ENCODE results near the gene TCEANC.

Gene TCEANC

DNA sequence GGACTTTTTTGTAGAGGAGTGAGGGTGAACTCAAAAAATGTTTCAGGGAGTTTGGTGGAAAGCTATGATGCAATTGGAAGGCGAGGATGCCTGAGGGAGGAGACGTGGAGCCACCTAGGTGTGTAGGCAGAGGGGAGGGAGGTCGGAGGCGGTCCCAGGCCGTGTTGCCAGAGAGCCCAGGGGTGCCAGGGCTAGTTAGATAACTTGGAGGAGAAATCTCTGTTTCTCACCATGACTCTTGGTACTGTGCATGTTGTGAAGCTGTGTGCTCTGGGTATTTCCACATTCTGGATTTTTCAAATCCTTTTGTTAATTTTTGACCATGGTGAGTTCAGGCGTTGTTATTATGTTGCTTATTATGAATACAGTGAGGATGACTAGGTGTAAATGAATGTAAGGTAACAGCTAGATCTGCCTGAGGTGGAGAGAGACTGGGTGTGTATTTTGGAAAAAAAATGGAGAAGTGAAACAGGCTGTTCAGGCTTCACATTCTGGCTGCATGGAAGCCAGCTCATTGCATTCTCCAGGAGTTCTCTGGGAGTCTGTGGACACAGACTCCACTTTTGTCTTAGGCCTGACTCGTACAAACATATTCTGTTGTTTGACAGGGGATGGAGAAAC lies 40.5 kb downstream of the TCEANC start:
- DNase-seq: no peak

DNA sequence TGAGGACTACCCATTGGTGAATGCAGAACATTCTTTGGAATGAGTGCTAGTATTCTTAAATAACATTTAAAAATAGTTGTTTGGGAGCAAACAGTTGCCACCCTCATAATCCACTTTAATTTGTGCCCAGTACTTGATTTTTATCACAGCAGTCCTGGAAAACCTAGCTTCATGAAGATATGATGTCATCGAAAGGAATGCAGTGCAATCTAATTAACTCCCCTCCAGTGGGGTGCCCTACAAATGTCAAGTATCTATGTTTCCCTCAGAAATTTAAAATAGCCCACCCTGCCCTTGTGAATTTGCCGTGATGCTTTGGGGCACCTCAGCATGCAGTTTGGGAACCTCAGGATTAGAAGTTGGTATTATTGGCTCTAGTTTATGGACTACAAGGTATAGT lies 41.4 kb downstream of the TCEANC start:
- no peak for DNase-seq

DNA sequence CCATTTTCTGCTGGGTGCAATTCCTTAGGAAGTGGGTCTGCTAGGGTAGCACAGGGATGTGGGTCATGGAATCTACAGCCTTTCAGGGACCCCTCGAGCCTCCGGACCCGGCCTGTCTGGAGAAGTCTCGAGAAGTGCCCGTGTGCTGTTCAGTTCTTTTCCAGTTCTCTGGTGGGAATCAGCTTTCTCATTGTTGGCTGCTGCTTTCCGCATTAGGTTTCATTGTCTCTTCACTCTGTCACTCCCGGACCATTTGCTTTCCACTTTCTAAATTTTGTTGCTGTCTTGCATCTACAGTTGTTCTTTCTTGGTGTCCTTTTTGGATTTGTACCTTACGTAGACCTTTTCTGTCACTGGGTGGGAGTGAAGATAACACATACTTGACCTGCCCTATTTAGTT lies 42.0 kb downstream of the TCEANC start:
- DNase-seq: no peak

DNA sequence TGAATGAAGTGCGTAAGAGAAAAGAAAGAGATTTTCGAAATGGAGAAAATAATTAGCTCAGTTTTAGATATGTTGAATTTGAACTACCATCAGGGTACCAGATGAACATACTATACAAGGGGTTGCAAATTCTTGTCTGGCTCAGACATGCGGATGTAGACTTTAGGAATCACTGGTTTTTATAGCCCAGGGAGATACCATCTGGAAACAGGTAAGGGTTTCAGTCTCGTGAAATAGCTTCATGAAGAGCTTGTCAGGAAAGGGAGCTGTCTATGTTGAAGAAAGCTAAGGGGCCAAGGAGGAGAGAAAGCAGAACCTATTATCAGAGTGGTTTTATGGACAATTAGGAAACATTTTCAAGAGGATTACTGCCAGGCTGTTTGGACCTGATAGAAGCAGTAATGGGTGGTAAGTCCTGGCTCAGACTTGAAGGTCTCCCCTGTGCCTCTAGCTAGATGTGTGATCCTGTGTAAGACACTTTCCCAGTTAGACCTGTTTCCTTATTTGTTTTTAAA lies 42.7 kb downstream of the TCEANC start:
- no peak for DNase-seq

DNA sequence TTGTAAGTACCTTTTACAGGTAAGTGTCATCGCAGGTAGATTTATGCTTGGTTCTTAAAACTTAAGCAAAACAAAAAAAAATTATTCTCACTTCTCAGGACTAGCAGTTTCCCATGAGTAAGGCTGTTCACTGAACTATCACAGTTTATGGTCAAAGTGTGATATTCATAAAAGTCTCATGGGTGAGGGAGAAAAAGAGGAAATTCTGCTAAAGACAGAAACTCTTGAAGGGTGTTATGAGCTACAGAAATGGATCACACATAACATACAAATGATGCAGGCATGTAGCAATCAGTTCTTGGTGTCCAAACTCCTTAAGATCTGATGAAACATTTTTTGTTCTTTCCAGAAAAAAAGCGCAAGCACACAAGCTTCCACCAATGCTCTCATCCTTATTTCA lies 44.5 kb downstream of the TCEANC start:
- DNase-seq: no peak

DNA sequence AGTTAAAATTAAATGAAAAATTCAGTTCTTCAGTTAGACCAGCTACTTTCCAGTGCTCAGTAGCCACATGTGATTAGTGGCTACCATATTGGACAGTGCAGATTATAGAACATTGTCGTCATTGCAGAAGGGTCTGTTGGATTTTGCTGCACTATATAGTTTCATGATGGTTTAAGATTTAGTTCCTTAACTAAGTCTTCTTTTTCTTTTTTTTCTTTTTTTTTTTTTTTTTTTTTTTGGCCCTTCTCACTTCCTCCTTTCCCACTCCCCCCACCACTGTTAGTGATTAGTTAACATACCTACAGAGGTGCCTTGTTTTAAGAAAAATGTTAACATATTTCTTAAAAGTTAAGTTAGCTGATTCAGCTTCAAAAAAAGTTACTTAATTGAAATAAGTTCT lies 45.0 kb downstream of the TCEANC start:
- no peak for DNase-seq

DNA sequence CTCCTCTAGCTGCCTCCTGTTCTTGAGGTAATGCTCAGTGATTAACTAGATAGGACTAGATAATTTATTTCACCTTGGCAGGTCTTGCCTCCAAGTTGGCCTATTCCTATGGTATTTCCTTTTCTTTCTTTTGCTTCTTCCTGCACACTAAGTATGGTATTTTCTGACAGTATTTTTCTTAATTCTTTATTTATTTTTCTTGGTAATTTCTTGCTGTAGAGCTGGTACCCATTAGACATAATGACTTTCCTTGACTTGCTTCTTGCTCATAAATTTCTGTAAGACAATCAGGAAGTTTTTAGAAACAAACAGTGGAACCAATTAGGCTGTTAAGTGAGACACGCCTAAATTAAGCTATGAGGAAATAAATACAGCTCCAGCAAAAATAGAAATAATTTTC lies 45.5 kb downstream of the TCEANC start:
- DNase-seq: no peak

DNA sequence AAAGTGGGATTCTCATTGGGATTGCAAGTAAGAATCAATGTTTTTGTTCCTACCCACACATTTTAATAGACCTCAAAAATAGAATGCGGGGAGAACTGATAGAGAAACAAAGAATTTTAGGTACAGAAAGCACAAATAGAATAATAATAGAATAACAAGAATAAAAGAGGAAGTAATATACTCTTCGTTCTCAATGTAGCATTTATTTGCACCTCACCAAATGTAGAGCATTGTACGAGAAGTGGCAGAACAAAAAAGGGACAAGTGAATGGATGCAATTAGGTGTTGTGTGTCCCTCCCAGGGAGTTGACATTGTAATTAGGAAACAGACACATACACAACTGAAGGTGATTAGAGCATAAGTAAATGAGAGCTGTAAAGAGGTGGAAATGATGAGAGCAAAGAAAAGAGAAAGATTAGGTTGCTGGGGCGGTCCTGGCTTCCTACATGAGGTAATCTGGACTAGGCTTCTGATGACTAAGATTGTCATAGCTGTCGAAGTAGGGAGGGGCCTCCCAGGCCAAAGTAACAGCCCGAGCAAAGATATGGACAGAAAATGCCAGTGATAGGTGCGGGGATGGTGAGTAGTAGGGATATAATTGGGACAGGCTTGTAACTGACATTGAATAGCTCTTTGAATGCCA lies 46.4 kb downstream of the TCEANC start:
- DNase-seq: peak; percentile 1

DNA sequence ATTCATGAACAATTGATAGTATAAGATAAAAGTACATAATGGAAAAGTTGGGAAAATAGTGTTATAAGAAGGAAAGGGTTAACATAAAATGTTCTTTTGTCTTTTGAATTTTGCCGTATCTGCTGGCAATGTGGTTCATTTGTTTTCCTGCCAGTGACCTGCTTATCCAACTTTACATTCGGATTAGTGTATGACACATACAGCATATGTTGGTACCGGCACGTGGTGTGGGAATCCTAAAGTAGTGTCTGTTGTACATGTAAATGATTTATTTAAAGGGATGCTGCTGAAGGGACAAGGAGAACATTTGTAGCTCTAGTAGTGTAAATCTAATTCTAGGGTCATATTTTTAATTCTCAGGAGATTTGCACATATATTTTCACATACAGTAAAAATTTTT lies 47.4 kb downstream of the TCEANC start:
- DNase-seq: no peak

DNA sequence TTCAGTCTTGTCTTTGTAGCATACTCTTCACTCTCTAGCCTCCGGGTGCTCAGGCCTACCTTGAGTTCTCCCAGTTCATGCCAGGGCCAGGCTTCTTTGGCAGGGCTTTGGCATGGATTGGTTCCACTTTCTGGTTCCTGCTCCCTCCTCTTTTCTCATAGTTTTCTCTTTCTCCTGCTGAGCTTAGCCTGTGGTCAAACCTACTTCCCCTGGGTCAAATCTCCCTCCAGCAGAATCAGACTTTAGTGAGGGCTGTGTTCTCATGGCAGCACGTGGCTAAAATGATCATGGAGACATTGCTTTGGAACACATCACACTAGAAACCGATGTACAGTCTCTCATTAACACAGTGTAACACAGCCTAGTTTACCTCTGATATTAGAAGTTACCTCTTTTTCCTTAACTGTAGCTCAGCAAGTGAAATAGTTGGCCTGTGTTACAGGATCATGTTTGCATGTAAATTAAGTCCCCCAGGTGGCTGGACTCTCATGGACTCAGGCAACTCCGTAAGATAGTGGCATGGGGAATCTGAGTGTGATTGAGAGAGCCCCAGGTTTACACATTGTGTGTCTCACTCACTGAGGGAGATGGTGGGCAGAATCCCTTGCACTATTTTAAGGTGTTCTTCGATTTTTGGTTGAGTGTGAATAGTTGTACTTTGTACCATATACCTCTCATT lies 49.3 kb downstream of the TCEANC start:
- DNase-seq: no peak

DNA sequence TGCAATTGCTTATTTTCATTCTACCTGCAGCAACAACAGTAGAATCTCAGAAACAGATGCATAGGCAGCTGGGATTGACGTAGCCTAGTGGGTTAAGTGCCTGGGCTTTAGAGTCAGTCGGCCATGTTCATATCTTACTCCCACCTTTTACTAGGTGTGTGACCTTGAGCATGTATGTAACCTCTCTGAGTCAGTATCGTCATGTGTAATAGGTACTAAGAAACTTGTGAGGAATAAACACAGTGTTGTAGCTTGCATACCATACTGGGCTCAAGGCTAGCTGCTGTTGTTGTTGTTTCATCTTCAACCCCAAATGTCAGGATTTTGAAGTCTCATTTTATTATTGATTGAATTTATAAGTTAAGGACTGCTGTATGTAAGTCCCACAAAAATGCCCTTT lies 50.2 kb downstream of the TCEANC start:
- DNase-seq: no peak

DNA sequence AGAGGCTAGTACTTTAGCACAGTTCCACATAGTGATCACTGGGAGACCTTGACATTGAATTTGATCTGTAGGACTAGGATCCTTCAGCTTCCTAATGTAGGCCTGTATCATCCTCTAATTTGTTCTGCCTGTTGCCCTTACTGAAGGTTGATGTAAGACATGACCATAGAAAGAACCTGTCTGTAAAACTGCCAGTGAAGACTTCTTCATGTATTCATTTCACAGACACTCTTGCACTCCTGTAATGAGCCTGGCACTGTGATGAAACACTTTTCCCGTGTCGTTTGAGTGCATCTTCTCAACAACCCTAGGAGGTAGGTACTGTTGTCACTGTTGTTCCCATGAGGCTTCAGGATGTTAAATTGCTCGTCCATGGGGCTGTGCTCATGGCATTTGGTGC lies 50.6 kb downstream of the TCEANC start:
- no peak for DNase-seq

DNA sequence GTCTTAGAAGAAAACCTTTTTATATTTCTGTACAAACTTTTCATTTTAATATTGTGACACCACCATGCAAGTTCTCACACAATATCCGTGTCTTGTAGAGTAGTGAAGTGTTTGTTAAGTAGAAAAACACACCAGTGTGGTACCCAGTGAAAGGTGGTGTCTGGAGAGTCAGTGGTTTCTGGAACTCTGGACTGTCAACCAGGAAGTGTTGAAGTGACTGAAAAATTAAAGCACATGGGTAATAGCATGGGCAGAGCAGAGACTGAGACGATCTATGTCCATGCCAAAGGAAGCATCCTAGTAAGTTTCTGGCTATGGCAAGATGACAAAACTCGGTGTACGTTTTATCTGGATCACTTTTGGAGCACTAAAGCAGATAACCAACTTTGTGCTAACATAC lies 58.2 kb downstream of the TCEANC start:
- no peak for DNase-seq

All from NCI-H1436 (cell line).